ENCODE data around the gene MYCBPAP.

MYCBPAP gene

GRCh38 chr17:50577451-50577954 lies 69.3 kb downstream of the MYCBPAP start:
- TF ChIP-seq CTCF (IDR thresholded peaks at IDR 0.05; ENCODE audit: low read depth, low read length, missing control alignments) = no peak
- H3K4me3 ChIP-seq (ENCODE audit: low read depth, low read length) = no peak overlapping the region
- DNase-seq (ENCODE audit: low read depth) = no peak

DNA sequence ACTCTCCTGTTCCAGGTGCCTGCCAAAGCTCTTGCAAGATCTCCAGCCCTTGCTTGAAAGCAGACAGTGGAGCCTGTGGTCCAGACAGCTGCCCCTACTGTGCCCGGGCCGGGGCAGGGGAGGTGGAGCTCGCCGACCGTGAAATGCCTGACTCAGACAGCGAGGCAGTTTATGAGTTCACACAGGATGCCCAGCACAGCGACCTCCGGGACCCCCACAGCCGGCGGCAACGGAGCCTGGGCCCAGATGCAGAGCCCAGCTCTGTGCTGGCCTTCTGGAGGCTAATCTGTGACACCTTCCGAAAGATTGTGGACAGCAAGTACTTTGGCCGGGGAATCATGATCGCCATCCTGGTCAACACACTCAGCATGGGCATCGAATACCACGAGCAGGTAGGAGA lies 69.9 kb downstream of the MYCBPAP start:
- H3K4me3 ChIP-seq (ENCODE audit: low read depth, low read length) = no peak overlapping the region
- no peak for DNase-seq (ENCODE audit: low read depth)
- TF ChIP-seq CTCF (IDR thresholded peaks at IDR 0.05; ENCODE audit: low read depth, low read length, missing control alignments) = no peak

- TF ChIP-seq CTCF (IDR thresholded peaks at IDR 0.05; ENCODE audit: low read depth, low read length, missing control alignments) = no peak
- no peak overlapping the region for H3K4me3 ChIP-seq (ENCODE audit: low read depth, low read length)
- DNase-seq (ENCODE audit: low read depth) = no peak
Measured at GRCh38 chr17:50579399-50579798, 71.2 kb downstream of the MYCBPAP start.

DNA sequence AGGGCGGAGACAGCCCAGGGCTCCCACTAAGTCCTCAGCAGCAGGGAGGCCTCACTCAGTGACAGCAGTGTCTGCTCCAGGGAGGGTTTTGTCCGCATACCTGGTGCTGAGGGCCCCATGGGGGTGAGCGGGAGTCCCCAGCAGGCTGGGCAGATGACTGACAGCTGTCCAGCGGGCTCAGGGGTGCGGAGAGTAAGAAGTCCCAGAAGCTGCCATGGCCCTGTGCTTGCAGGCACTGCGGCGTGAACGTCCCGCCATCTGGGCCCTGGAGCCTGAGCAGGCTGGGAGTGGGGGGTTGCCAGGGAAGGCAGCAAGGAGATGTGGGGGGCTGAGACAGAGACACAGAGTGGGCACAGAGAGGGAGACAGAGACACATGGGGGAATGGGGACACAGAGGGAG lies 72.4 kb downstream of the MYCBPAP start:
- DNase-seq (ENCODE audit: low read depth) = no peak
- TF ChIP-seq CTCF (IDR thresholded peaks at IDR 0.05; ENCODE audit: low read depth, low read length, missing control alignments) = no peak
- H3K4me3 ChIP-seq (ENCODE audit: low read depth, low read length) = no peak overlapping the region

Data from GM12864 (cell line).